Esophagus muscularis mucosa (tissue), 4 donors: ENCODE measurements around the gene CTSZ. TPM values are rescaled to one million over a fixed set of nuclear protein-coding genes. Genes with fewer than 3 reads are reported as not detected.

Source experiments
- DNase-seq: peaks from one replicate; pipeline ENCODE4 v3.0.0-alpha.2; 2017; ENCODE audit errors: extremely low spot score
- H3K27ac ChIP-seq, 4 donors: fragments of 200-600 bp; sonication (generic); replicated peaks in 1 of 4; 1 replicate in 3 of 4; 2 replicates in 1 of 4; pipeline ENCODE4 v1.5.1; 2016 to 2019; ENCODE audit warnings: mild to moderate bottlenecking in 1 of 4
- H3K27me3 ChIP-seq, 4 donors: fragments of 200-600 bp; sonication (generic); one replicate each; pipeline versions ENCODE4 v1.5.1 to v1.6.0; 2016 to 2019
- H3K36me3 ChIP-seq, 4 donors: fragments of 200-600 bp; sonication (generic); one replicate each; pipeline ENCODE4 v1.5.1; 2016 to 2019
- H3K4me1 ChIP-seq, 4 donors: fragments of 200-600 bp; sonication (generic); one replicate each; pipeline ENCODE4 v1.5.1; 2016 to 2019
- H3K4me3 ChIP-seq, 4 donors: fragments of 200-600 bp; sonication (generic); 1 replicate in 2 of 4; 2 replicates in 2 of 4; pipeline ENCODE4 v1.5.1; 2016 to 2019; ENCODE audit warnings: mild to moderate bottlenecking in 4 of 4, moderate library complexity in 1 of 4
- H3K9me3 ChIP-seq, 4 donors: fragments of 200-600 bp; sonication (generic); 1 replicate in 3 of 4; 2 replicates in 1 of 4; pipeline ENCODE4 v1.5.1; 2016 to 2019
- EP300 ChIP-seq: sonication (generic); formaldehyde crosslinking; IDR thresholded peaks from one replicate; pipeline ENCODE4 v1.6.1; 2017; ENCODE audit warnings: antibody characterized with exemption
- POLR2A ChIP-seq: fragments of 450-650 bp; IDR thresholded peaks from one replicate; pipeline ENCODE4 v1.6.1; 2017; ENCODE audit warnings: antibody characterized with exemption, moderate library complexity, mild to moderate bottlenecking, low read depth
- POLR2AphosphoS5 ChIP-seq, 2 donors: sonication (generic); formaldehyde crosslinking; IDR thresholded peaks; one replicate each; pipeline ENCODE4 v1.6.1; 2017; ENCODE audit warnings: antibody characterized with exemption in 2 of 2
- WGBS: methylation state at CpG from one replicate; pipeline ENCODE4 v1.1.5; 2018; 5-methylcytosine and 5-hydroxymethylcytosine counted together
- intact Hi-C: fragments of 100-400 bp; cut with DNase I; formaldehyde crosslinking; loops from one replicate; pipeline ENCODE4 v1.15.1; 2023
- total RNA-seq, 4 donors: library from RNA; depleted of rRNA; stranded (reverse); fragments of >200 nt; gene quantifications; one replicate each; pipeline versions ENCODE4 v1.1.0 to v1.2.1, GENCODE V29; 2016
- TF ChIP-seq, protein P1 (sequence below), 3 experiments: fragments of 200-600 bp in 2 of 3; fragments of 450-650 bp in 1 of 3; sonication (generic) in 2 of 3; IDR thresholded peaks; one replicate each; pipeline ENCODE4 v1.5.1; 2017 to 2019; ENCODE audit warnings: antibody characterized with exemption in 3 of 3, mild to moderate bottlenecking in 2 of 3, moderate library complexity in 1 of 3

CTSZ gene
- total RNA-seq, 4 donors from 2014 or later = 136 to 267 (median 190) TPM

DNA sequence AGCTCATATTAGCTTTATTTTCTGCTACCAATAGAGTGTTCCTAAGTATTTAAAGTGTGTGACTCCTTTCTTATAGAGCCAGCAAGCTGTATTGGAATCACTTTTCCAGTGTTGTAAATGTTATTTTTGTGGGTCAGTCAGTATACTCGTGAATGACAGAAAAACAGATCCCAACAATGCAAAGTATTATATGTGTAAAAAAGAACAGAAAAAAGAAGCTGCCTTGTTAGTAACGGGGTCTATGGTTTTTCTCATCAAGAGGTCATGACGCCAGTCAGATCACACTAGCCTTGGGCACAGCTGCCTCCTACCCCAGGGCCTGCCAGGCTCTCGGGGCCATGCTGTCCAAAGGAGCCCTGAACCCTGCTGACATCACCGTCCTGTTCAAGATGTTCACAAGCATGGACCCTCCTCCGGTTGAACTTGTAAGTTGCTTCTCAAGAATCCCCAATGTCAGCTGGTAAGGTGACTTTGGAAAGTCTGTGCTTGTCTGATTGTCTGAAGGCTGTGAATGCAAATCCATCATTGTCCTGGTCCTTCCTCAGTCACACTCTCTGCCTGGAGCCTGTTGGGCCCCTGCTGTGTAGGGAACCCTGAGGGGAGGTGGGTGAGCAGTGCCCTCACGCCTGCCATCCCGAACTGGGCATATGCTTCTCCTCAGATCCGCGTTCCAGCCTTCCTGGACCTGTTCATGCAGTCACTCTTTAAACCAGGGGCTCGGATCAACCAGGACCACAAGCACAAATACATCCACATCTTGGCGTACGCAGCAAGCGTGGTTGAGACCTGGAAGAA is 16.2 kb downstream of the CTSZ start:
- Histone ChIP-seq H3K4me1 (peaks cover 0 to 3% (median under 1%) of the 10 kb centered on the region in 4 donors), H3K9me3 (no peaks in the 10 kb centered on the region), H3K27me3 (no peaks in the 10 kb centered on the region), H3K4me3 (no peak overlapping the region), H3K27ac (no peak overlapping the region), H3K36me3 (peaks cover 86 to 100% (median 97%) of the 10 kb centered on the region in 4 donors)
- no peak for DNase-seq
- no peak for TF ChIP-seq POLR2AphosphoS5 (IDR thresholded peaks at IDR 0.05)
- TF ChIP-seq EP300 = no peak
- 85% methylated on average over 14 of the region's 14 CpGs for WGBS
- intact Hi-C loops = no loop called here

DNA sequence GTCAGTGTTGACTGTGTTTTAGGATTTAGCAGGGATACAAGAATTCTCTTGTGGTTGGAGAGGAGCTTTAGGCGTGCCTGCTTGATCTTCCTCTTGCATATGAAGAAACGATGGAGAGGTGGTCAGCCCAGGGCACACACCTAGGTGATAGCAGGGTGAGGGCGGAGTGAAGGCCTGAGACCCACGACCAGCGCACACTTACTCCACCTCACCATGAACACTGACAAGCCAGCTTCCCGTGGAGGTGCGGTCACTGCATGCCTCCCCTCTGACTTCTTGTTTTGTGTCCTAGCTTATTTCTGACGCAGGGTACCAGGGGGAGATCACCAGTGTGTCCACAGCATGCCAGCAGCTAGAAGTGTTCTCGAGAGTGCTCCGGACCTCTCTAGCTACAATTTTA is 17.9 kb downstream of the CTSZ start:
- H3K27ac ChIP-seq = no peak overlapping the region
- intact Hi-C loops = no loop called here
- no peaks in the 10 kb centered on the region for H3K27me3 ChIP-seq
- 95% methylated on average over 10 of the region's 10 CpGs for WGBS
- peaks cover 71 to 87% (median 82%) of the 10 kb centered on the region in 4 donors for H3K36me3 ChIP-seq
- DNase-seq = no peak
- H3K4me1 ChIP-seq = peaks cover 9 to 19% (median 16%) of the 10 kb centered on the region in 4 donors
- no peak overlapping the region for H3K4me3 ChIP-seq
- H3K9me3 ChIP-seq = no peaks in the 10 kb centered on the region
- TF ChIP-seq, protein P1, sequence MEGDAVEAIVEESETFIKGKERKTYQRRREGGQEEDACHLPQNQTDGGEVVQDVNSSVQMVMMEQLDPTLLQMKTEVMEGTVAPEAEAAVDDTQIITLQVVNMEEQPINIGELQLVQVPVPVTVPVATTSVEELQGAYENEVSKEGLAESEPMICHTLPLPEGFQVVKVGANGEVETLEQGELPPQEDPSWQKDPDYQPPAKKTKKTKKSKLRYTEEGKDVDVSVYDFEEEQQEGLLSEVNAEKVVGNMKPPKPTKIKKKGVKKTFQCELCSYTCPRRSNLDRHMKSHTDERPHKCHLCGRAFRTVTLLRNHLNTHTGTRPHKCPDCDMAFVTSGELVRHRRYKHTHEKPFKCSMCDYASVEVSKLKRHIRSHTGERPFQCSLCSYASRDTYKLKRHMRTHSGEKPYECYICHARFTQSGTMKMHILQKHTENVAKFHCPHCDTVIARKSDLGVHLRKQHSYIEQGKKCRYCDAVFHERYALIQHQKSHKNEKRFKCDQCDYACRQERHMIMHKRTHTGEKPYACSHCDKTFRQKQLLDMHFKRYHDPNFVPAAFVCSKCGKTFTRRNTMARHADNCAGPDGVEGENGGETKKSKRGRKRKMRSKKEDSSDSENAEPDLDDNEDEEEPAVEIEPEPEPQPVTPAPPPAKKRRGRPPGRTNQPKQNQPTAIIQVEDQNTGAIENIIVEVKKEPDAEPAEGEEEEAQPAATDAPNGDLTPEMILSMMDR (IDR thresholded peaks at IDR 0.05) = no peak
- no peak for TF ChIP-seq EP300
- no peak for TF ChIP-seq POLR2A
- no peak for TF ChIP-seq POLR2AphosphoS5 (IDR thresholded peaks at IDR 0.05)

GRCh38 chr20:58988565-58988882 is 18.5 kb downstream of the CTSZ start:
- DNase-seq = no peak
- TF ChIP-seq POLR2A (no peak), EP300 (no peak)
- TF ChIP-seq, protein P1 (IDR thresholded peaks at IDR 0.05) = no peak
- Histone ChIP-seq H3K4me3 (no peak overlapping the region), H3K27ac (no peak overlapping the region), H3K9me3 (no peaks in the 10 kb centered on the region), H3K36me3 (peaks cover 64 to 80% (median 75%) of the 10 kb centered on the region in 4 donors), H3K4me1 (peaks cover 16 to 26% (median 23%) of the 10 kb centered on the region in 4 donors), H3K27me3 (no peaks in the 10 kb centered on the region)
- 94% methylated on average over 6 of the region's 6 CpGs for WGBS
- intact Hi-C loops = no loop called here

GRCh38 chr20:58987790-58988564 is 19.1 kb downstream of the CTSZ start:
- TF ChIP-seq POLR2A (no peak), EP300 (no peak), POLR2AphosphoS5 (IDR thresholded peaks at IDR 0.05) (no peak)
- TF ChIP-seq, protein P1 (IDR thresholded peaks at IDR 0.05) = no peak
- intact Hi-C loops = no loop called here
- no peak overlapping the region for H3K27ac ChIP-seq
- H3K4me1 ChIP-seq = peaks cover 21 to 31% (median 28%) of the 10 kb centered on the region in 4 donors
- H3K27me3 ChIP-seq = no peaks in the 10 kb centered on the region
- no peaks in the 10 kb centered on the region for H3K9me3 ChIP-seq
- no peak overlapping the region for H3K4me3 ChIP-seq
- DNase-seq = no peak
- 79% methylated on average over 5 of the region's 9 CpGs for WGBS
- H3K36me3 ChIP-seq = peaks cover 58 to 74% (median 69%) of the 10 kb centered on the region in 4 donors

GRCh38 chr20:58986968-58987517 is 20.0 kb downstream of the CTSZ start:
- TF ChIP-seq POLR2A (no peak), EP300 (no peak), POLR2AphosphoS5 (IDR thresholded peaks at IDR 0.05) (no peak)
- TF ChIP-seq, protein P1 (IDR thresholded peaks at IDR 0.05) = no peak
- H3K27ac ChIP-seq = no peak overlapping the region
- no peaks in the 10 kb centered on the region for H3K9me3 ChIP-seq
- H3K4me3 ChIP-seq = no peak overlapping the region
- H3K36me3 ChIP-seq = peaks cover 51 to 65% (median 60%) of the 10 kb centered on the region in 4 donors
- H3K4me1 ChIP-seq = peaks cover 30 to 41% (median 37%) of the 10 kb centered on the region in 4 donors
- H3K27me3 ChIP-seq = no peaks in the 10 kb centered on the region
- DNase-seq = no peak
- intact Hi-C loops = no loop called here
- 77% methylated on average over 8 of the region's 8 CpGs for WGBS
